Measurements from ENCODE around the gene VAC14. TPM values are rescaled to one million over a fixed set of nuclear protein-coding genes. Genes with fewer than 3 reads are reported as not detected.

Gene VAC14
- total and polyA plus RNA-seq, 2 of the 8 experiments (the other 6 are each of a cell fraction or from before 2014, with no cell fraction given) = 56.0 to 108 TPM

DNA sequence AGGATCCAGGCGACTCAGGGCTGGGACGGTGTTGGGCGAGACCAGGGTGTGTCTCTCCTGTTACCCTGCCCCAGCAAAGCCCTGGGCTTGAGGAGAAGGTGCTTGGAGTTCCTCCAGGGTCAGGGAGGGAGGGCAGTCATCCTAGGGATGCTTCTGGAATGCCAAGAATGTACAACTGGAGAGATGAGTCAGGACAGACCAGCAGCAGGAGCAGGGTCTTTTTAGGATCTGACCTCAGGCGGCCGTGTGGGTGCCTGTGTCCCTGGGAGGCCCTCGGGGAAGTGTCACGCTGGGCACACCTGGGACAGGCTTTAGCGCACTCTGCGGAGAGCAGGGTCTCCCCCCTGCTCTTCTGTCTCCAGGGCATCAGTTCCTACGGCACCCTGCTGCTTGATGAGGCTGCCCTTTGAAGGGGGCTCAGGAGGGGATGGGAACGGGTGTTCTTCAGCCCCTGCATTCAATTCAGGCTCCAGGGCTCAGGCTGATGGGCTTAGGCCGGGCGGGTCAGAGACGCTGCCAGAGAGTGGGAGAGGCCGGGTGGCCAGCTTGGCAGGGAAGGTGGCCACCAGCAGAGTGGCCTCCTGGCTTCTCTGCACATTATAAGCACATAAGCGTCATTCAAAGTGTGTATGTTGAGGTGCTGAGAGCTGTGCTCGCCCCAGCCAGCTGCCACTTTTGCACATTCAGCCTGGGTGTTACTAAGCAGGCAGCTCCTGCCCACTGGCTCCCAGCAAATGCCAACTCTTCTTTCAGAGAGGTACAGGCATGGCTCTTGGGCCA lies 106.7 kb downstream of the VAC14 start (continued):
- TF ChIP-seq EZH2 (IDR thresholded peaks at IDR 0.05; ENCODE audit: low read depth, low read length, severe bottlenecking) = no peak
- TF ChIP-seq TCF12 (IDR thresholded peaks at IDR 0.05; ENCODE audit: low read depth, low read length) = peak; percentile 63; the same call in 1 of the 2 replicates
- TF ChIP-seq RBBP5 (IDR thresholded peaks at IDR 0.05; ENCODE audit: borderline replicate concordance, low read depth, low read length) = no peak
- no peak for TF ChIP-seq SP2 (IDR thresholded peaks at IDR 0.05; ENCODE audit: low read length)
- TF ChIP-seq CHD1 (IDR thresholded peaks at IDR 0.05; ENCODE audit: low read depth, low read length) = no peak
- no peak for TF ChIP-seq BCL11A (IDR thresholded peaks at IDR 0.05; ENCODE audit: low read depth in 2 of 2, low read length in 2 of 2)
- no peak for TF ChIP-seq KDM5A (IDR thresholded peaks at IDR 0.05; ENCODE audit: low read length)
- no peak for TF ChIP-seq BRCA1 (IDR thresholded peaks at IDR 0.05; ENCODE audit: low read depth, low read length)
- no peak for TF ChIP-seq SRF (IDR thresholded peaks at IDR 0.05; ENCODE audit: low read depth, low read length)
- TF ChIP-seq CBX5 (IDR thresholded peaks at IDR 0.05; ENCODE audit: low read depth, low read length) = no peak
- no peak for TF ChIP-seq GABPA (IDR thresholded peaks at IDR 0.05; ENCODE audit: borderline replicate concordance, insufficient read depth, low read length)
